WTC11 (cell line): ENCODE data around the gene CCK.

Experiments used
- TF ChIP-seq, protein P1 (sequence below): sonication (generic); formaldehyde crosslinking; IDR thresholded peaks from 2 replicates; pipeline ENCODE4 v1.8.1; 2023; ENCODE audit warnings: mild to moderate bottlenecking, missing genetic modification reagents, moderate library complexity
- TF ChIP-seq, protein P2 (sequence below): fragments of 200-600 bp; IDR thresholded peaks from 2 replicates; pipeline ENCODE4 v1.8.0; 2022; ENCODE audit warnings: antibody characterized with exemption
- TF ChIP-seq, protein P3 (sequence below): sonication (generic); formaldehyde crosslinking; conservative IDR thresholded peaks from 2 replicates; pipeline ENCODE4 v1.8.1; 2022; ENCODE audit warnings: mild to moderate bottlenecking, missing genetic modification reagents

DNA sequence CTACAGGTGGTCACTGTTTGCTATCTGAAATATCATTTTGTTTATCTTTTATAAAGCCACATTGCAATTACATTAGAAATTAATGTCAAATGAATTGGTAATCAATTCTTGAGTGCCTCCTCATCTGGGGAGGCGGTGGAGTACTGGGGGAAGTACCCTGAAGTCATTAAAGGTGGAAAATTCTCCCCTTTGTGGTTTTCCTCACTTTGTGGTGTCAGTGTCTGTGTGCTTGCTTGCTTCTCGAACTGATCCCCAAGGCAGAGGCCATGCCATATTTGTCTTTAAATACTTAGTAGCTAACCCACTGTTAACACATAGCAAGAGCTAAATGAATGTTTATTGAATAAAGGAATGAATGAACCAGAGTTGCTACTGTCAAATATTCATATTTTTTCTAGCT lies 40.5 kb upstream of the CCK start:
- TF ChIP-seq, protein P1, sequence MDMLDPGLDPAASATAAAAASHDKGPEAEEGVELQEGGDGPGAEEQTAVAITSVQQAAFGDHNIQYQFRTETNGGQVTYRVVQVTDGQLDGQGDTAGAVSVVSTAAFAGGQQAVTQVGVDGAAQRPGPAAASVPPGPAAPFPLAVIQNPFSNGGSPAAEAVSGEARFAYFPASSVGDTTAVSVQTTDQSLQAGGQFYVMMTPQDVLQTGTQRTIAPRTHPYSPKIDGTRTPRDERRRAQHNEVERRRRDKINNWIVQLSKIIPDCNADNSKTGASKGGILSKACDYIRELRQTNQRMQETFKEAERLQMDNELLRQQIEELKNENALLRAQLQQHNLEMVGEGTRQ: no peak
- TF ChIP-seq, protein P2, sequence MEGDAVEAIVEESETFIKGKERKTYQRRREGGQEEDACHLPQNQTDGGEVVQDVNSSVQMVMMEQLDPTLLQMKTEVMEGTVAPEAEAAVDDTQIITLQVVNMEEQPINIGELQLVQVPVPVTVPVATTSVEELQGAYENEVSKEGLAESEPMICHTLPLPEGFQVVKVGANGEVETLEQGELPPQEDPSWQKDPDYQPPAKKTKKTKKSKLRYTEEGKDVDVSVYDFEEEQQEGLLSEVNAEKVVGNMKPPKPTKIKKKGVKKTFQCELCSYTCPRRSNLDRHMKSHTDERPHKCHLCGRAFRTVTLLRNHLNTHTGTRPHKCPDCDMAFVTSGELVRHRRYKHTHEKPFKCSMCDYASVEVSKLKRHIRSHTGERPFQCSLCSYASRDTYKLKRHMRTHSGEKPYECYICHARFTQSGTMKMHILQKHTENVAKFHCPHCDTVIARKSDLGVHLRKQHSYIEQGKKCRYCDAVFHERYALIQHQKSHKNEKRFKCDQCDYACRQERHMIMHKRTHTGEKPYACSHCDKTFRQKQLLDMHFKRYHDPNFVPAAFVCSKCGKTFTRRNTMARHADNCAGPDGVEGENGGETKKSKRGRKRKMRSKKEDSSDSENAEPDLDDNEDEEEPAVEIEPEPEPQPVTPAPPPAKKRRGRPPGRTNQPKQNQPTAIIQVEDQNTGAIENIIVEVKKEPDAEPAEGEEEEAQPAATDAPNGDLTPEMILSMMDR: no peak
- TF ChIP-seq, protein P3, sequence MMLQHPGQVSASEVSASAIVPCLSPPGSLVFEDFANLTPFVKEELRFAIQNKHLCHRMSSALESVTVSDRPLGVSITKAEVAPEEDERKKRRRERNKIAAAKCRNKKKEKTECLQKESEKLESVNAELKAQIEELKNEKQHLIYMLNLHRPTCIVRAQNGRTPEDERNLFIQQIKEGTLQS (CRISPR knock-in tag): no peak
